ENCODE measurements around the gene ZBTB7C.

DNA sequence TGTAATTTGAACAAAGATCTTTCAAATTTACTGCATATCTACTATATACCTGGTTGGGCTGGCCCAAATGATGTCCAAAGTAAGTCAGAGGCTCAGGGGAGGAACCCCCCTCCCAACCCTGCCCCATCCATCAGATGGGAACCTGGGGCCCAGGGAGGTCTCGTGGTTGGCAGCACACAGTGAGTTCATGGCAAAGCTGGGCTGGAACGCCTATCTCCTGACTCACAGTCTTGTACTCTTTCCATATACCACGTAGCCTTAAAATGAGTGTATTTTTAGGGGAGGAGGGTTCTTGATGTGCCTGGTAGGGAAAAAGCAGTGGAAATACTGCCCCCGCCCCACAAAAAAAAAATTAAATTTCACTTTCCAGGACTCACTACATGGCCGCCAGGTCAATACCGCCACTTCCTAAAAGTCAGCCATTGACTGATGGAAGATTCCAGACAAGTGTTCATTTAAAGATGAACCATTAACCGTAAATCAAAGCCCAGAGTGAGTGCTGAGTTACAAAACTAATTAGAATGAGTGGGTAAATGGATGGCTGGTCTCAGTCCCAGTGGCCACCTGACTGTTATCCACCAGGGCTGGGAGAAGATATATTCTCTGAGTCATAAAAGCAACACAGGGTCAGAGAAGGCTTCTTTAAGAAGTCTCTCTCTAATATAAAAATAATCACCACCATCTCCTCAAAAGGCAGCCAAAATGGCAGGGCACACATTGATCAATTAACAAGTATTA, 80.5 kb downstream of the ZBTB7C start:
- TF ChIP-seq, protein P1, sequence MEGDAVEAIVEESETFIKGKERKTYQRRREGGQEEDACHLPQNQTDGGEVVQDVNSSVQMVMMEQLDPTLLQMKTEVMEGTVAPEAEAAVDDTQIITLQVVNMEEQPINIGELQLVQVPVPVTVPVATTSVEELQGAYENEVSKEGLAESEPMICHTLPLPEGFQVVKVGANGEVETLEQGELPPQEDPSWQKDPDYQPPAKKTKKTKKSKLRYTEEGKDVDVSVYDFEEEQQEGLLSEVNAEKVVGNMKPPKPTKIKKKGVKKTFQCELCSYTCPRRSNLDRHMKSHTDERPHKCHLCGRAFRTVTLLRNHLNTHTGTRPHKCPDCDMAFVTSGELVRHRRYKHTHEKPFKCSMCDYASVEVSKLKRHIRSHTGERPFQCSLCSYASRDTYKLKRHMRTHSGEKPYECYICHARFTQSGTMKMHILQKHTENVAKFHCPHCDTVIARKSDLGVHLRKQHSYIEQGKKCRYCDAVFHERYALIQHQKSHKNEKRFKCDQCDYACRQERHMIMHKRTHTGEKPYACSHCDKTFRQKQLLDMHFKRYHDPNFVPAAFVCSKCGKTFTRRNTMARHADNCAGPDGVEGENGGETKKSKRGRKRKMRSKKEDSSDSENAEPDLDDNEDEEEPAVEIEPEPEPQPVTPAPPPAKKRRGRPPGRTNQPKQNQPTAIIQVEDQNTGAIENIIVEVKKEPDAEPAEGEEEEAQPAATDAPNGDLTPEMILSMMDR (optimal IDR thresholded peaks at IDR 0.05 in 1 of 3, IDR thresholded peaks at IDR 0.05 in 1 of 3, conservative IDR thresholded peaks at IDR 0.05 in 1 of 3; ENCODE audit: extremely low read depth in 1 of 3, insufficient read depth in 2 of 3, low read length in 3 of 3): no peak
- TF ChIP-seq EZH2 (IDR thresholded peaks at IDR 0.05; ENCODE audit: low read length): no peak
